OCI-LY1 (cell line): ENCODE data around the gene SRSF7.
"Not testable (repeated sequence)": the region's sequence is repeated elsewhere in the genome, so short reads cannot be mapped to it uniquely, and the experiment has no call there.

ENCODE experiments used
- H2AFZ ChIP-seq: fragments of 200-600 bp; sonication (generic), shearing (Covaris generic); 2 replicates; pipeline ENCODE4 v1.6.0; 2014; ENCODE audit warnings: antibody characterized with exemption, mild to moderate bottlenecking, low read length
- H3F3A ChIP-seq: fragments of 200-600 bp; sonication (generic), shearing (Covaris generic); 2 replicates; pipeline ENCODE4 v1.6.0; 2014; ENCODE audit warnings: mild to moderate bottlenecking, antibody characterized with exemption, low read length, moderate library complexity; ENCODE audit not compliant: insufficient read depth
- H3K27ac ChIP-seq: fragments of 200-600 bp; sonication (generic); 2 replicates; pipeline ENCODE4 v1.5.1; 2014; ENCODE audit warnings: low read length, mixed run types, mild to moderate bottlenecking, low read depth; ENCODE audit not compliant: poor library complexity, severe bottlenecking
- H3K27me3 ChIP-seq: fragments of 200-600 bp; sonication (generic); 2 replicates; pipeline ENCODE4 v1.6.0; 2014; ENCODE audit warnings: antibody characterized with exemption, mild to moderate bottlenecking, low read length, moderate library complexity; ENCODE audit not compliant: insufficient read depth
- H3K36me3 ChIP-seq: fragments of 200-600 bp; sonication (generic); 2 replicates; pipeline ENCODE4 v1.6.1; 2014; ENCODE audit warnings: mild to moderate bottlenecking, antibody characterized with exemption, low read length, moderate library complexity, mixed read lengths; ENCODE audit not compliant: insufficient read depth
- H3K4me1 ChIP-seq: fragments of 200-600 bp; sonication (generic); 2 replicates; pipeline ENCODE4 v1.5.1; 2014; ENCODE audit warnings: mild to moderate bottlenecking, low read length, moderate library complexity; ENCODE audit not compliant: insufficient read depth, severe bottlenecking
- H3K4me2 ChIP-seq: fragments of 200-600 bp; sonication (generic), shearing (Covaris generic); 2 replicates; pipeline ENCODE4 v1.6.1; 2014; ENCODE audit warnings: low read length
- H3K4me3 ChIP-seq: fragments of 200-600 bp; sonication (generic); 2 replicates; pipeline ENCODE4 v1.5.1; 2014; ENCODE audit warnings: low read length, low read depth, mild to moderate bottlenecking, mixed read lengths; ENCODE audit not compliant: poor library complexity, severe bottlenecking
- H3K79me2 ChIP-seq: fragments of 200-600 bp; shearing (Covaris generic); 2 replicates; pipeline ENCODE4 v1.6.1; 2016; ENCODE audit warnings: mixed run types, low read length, mixed read lengths; ENCODE audit not compliant: insufficient read depth
- H3K9ac ChIP-seq: fragments of 200-600 bp; sonication (generic), shearing (Covaris generic); 2 replicates; pipeline ENCODE4 v1.6.1; 2014; ENCODE audit warnings: mild to moderate bottlenecking, low read length, mixed read lengths
- H3K9me2 ChIP-seq: fragments of 200-600 bp; sonication (generic), shearing (Covaris generic); 2 replicates; pipeline ENCODE4 v1.6.1; 2014; ENCODE audit warnings: low read depth, mild to moderate bottlenecking, low read length, mixed read lengths
- H3K9me3 ChIP-seq: fragments of 200-600 bp; shearing (Covaris generic); 2 replicates; pipeline ENCODE4 v1.6.1; 2014; ENCODE audit warnings: low read length, mixed read lengths
- H4K20me1 ChIP-seq: fragments of 200-600 bp; sonication (generic), shearing (Covaris generic); 2 replicates; pipeline ENCODE4 v1.6.0; 2016; ENCODE audit warnings: mild to moderate bottlenecking, low read length; ENCODE audit not compliant: insufficient read depth
- EZH2 ChIP-seq: fragments of 200-600 bp; sonication (generic), shearing (Covaris generic); IDR thresholded peaks from 2 replicates; pipeline ENCODE4 v1.8.0; 2017; ENCODE audit warnings: borderline replicate concordance, mixed run types, mild to moderate bottlenecking, antibody characterized with exemption, low read length, moderate library complexity, mixed read lengths
- TF ChIP-seq, protein P1 (sequence below): fragments of 200-600 bp; sonication (generic), shearing (Covaris generic); IDR thresholded peaks from 2 replicates; pipeline ENCODE4 v1.5.1; 2017; ENCODE audit warnings: mild to moderate bottlenecking, antibody characterized with exemption, low read length, moderate library complexity, mixed read lengths

SRSF7 gene

DNA sequence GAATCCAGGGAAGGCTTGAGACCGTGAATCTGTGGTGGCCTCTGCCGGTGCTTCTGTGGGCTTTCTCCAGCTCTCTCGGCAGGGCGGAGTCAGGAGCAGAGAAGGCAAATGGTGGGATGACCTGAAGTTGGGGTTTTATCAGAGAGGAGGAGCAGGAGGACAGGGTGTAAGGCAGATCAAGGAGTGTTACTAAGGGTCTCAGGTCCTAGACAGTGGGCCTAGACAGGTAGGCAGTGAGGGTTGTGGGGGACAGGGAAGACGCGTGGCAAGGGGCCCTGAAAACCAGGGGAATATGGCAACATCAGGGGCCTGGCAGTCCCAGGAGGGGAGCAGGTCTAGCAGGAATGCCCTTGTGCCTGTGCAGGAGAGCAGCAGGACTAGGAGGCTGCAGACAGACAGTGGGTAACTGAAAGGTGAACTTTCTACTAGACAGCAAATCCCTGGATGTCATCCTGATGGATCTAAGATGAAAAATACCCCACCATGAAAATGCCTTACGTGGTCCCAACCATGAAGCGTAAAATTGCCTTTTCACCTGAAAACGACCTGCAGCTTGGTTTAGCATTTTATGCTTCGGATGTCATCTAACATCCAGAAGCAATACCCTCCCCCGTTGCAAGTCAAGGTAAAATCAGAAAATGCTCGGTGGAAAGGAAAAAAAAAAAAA, 42.1 kb downstream of the SRSF7 start:
- peak overlapping the region; percentile 38; the same call in 1 of the 2 replicates for H3K4me2 ChIP-seq
- no peaks in the 10 kb centered on the region for H4K20me1 ChIP-seq
- H3K9me3 ChIP-seq: no peaks in the 10 kb centered on the region
- H3K9ac ChIP-seq: no peak overlapping the region
- peaks cover 19% of the 10 kb centered on the region for H3K4me1 ChIP-seq
- no peak overlapping the region for H3K4me3 ChIP-seq
- H3K9me2 ChIP-seq: no peaks in the 10 kb centered on the region
- no peaks in the 10 kb centered on the region for H3K36me3 ChIP-seq
- H3K27me3 ChIP-seq: no peaks in the 10 kb centered on the region
- no peak for TF ChIP-seq EZH2
- TF ChIP-seq, protein P1, sequence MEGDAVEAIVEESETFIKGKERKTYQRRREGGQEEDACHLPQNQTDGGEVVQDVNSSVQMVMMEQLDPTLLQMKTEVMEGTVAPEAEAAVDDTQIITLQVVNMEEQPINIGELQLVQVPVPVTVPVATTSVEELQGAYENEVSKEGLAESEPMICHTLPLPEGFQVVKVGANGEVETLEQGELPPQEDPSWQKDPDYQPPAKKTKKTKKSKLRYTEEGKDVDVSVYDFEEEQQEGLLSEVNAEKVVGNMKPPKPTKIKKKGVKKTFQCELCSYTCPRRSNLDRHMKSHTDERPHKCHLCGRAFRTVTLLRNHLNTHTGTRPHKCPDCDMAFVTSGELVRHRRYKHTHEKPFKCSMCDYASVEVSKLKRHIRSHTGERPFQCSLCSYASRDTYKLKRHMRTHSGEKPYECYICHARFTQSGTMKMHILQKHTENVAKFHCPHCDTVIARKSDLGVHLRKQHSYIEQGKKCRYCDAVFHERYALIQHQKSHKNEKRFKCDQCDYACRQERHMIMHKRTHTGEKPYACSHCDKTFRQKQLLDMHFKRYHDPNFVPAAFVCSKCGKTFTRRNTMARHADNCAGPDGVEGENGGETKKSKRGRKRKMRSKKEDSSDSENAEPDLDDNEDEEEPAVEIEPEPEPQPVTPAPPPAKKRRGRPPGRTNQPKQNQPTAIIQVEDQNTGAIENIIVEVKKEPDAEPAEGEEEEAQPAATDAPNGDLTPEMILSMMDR: no peak
- no peak overlapping the region for H3K27ac ChIP-seq
- no peaks in the 10 kb centered on the region for H3K79me2 ChIP-seq
- H2AFZ ChIP-seq: no peak overlapping the region
- no peaks in the 10 kb centered on the region for H3F3A ChIP-seq

DNA sequence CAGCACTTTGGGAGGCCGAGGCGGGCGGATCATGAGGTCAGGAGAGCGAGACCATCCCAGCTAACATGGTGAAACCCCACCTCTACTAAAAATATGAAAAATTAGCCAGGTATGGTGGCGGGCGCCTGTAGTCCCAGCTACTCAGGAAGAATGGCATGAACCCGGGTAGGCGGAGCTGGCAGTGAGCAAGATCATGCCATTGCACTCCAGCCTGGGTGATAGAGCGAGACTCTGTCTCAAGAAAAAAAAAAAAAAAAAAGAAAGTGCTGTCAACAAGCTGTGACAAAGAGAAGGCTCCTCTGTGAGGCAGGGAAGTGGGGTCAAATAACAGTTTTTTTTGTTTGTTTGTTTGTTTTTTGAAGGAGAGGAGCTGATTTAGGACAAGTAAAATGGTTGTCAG, 42.7 kb downstream of the SRSF7 start:
- not testable (repeated sequence) for H3K27ac ChIP-seq, H3K9me2 ChIP-seq, H3K9me3 ChIP-seq, H3K4me3 ChIP-seq, H3K9ac ChIP-seq, H3K4me2 ChIP-seq, H3F3A ChIP-seq, H3K27me3 ChIP-seq, H3K36me3 ChIP-seq, H3K79me2 ChIP-seq, H2AFZ ChIP-seq, H4K20me1 ChIP-seq
- peaks cover 19% of the 10 kb centered on the region for H3K4me1 ChIP-seq

DNA sequence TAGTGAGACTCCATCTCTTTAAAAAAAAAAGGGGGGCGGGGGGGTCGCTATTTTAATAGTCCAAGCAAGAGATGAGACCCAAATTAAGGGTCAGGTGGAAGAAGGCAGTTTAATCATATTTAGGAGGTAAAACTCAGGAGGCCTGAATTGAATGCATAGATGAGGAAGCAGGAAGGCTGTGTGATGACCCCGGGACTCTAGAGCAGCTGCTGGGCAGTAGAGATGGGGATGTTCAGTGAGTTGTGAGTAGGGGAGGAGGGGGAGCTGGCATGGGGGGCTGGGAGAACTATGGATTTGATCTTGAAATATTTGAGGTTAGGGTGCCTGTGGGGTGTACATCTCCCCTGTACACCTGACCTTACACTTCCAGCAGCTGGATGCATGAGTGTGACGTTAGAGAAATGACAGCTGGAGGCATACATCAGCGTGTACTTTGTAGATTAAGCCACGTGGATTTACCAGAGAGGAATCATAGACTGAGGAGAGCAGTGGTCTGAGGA, 44.3 kb downstream of the SRSF7 start:
- no peak overlapping the region for H3K4me3 ChIP-seq
- no peaks in the 10 kb centered on the region for H3K27me3 ChIP-seq
- no peaks in the 10 kb centered on the region for H3K9me2 ChIP-seq
- H3F3A ChIP-seq: no peaks in the 10 kb centered on the region
- H3K36me3 ChIP-seq: no peaks in the 10 kb centered on the region
- no peaks in the 10 kb centered on the region for H3K79me2 ChIP-seq
- H3K4me2 ChIP-seq: no peak overlapping the region
- peaks cover 19% of the 10 kb centered on the region for H3K4me1 ChIP-seq
- H3K27ac ChIP-seq: no peak overlapping the region
- H4K20me1 ChIP-seq: no peaks in the 10 kb centered on the region
- no peak overlapping the region for H2AFZ ChIP-seq
- TF ChIP-seq, protein P1: no peak
- TF ChIP-seq EZH2: no peak
- no peaks in the 10 kb centered on the region for H3K9me3 ChIP-seq
- H3K9ac ChIP-seq: no peak overlapping the region

GRCh38 chr2:38704664-38705063, 46.5 kb downstream of the SRSF7 start:
- H3K9me2 ChIP-seq: no peaks in the 10 kb centered on the region

GRCh38 chr2:38703336-38703735, 47.8 kb downstream of the SRSF7 start:
- not testable (repeated sequence) for H3K27me3 ChIP-seq, H3K9me2 ChIP-seq, H3K9ac ChIP-seq, H3K4me2 ChIP-seq, H3K27ac ChIP-seq, H4K20me1 ChIP-seq, H2AFZ ChIP-seq, H3K79me2 ChIP-seq, H3K9me3 ChIP-seq, H3K36me3 ChIP-seq, H3K4me3 ChIP-seq, H3K4me1 ChIP-seq, H3F3A ChIP-seq

More at GRCh38 chr2:38704664-38705063, 46.5 kb downstream of the SRSF7 start:
- Histone ChIP-seq H3K36me3 (no peaks in the 10 kb centered on the region), H3K4me2 (no peak overlapping the region), H3K79me2 (no peaks in the 10 kb centered on the region), H3K4me1 (peaks cover 12% of the 10 kb centered on the region), H3K27me3 (no peaks in the 10 kb centered on the region), H2AFZ (no peak overlapping the region), H3K27ac (no peak overlapping the region), H3K9ac (no peak overlapping the region), H3K4me3 (no peak overlapping the region), H3F3A (no peaks in the 10 kb centered on the region), H4K20me1 (no peaks in the 10 kb centered on the region), H3K9me3 (no peaks in the 10 kb centered on the region)
- no peak for TF ChIP-seq EZH2
- TF ChIP-seq, protein P1: no peak
